K562 (cell line): ENCODE measurements around the gene PDCD7. TPM values are rescaled to one million over a fixed set of nuclear protein-coding genes. Genes with fewer than 3 reads are reported as not detected.

Source experiments
- ATAC-seq: fragments of 200-7000 bp; cut with Tn5 transposase; 3 replicates; pipeline ENCODE4 v1.9.1; 2020; ENCODE audit warnings: moderate library complexity
- BruUV-seq: library from RNA; stranded (reverse); fragments of 400-500 nt; replicated peaks from 2 replicates; lab custom pipeline; 2021; lab: Mats Ljungman, UMichigan
- CTCF ChIA-PET: fragments of 300-600 bp; formaldehyde crosslinking; extraction: SDS; loops from one replicate; lab custom pipeline; 2021; ENCODE audit warnings: low intra/inter-chr PET ratio; lab: Yijun Ruan, JAX
- POLR2A ChIA-PET: fragments of 300-600, 350-650 bp; sonication (Branson Sonifier 250); formaldehyde crosslinking; extraction: SDS; loops from one replicate; lab custom pipeline; 2021; ENCODE audit warnings: antibody characterized with exemption, inconsistent platforms; lab: Yijun Ruan, JAX
- DNase-seq, 4 experiments: peaks; one replicate each; pipeline versions ENCODE4 v3.0.0 to v3.0.0-alpha.2; 2011 to 2018; ENCODE audit warnings: low spot score in 3 of 4, mixed read lengths in 3 of 4; ENCODE audit errors: extremely low read depth in 1 of 4
- FAIRE-seq: peaks from 2 replicates; lab custom pipeline; 2011; peaks lifted over from hg19 to GRCh38; lab: Jason Lieb, UNC
- H2AFZ ChIP-seq: 2 replicates; pipeline ENCODE4 v1.6.0; 2011; ENCODE audit warnings: low read depth, low read length, control low read depth, inconsistent platforms
- H3K27ac ChIP-seq: fragments of 200-600 bp; 3 replicates; pipeline ENCODE4 v1.8.0; 2011; ENCODE audit warnings: low read depth, mild to moderate bottlenecking, control low read depth, inconsistent platforms, low read length, moderate library complexity, mixed read lengths; ENCODE audit errors: extremely low read depth
- H3K27me3 ChIP-seq, 2 experiments: fragments of 300-600 bp in 1 of 2; 2 replicates in 1 of 2; 3 replicates in 1 of 2; pipeline versions ENCODE4 v1.6.0 to v1.8.0; 2011; ENCODE audit warnings: inconsistent platforms in 2 of 2, low read length in 2 of 2, mild to moderate bottlenecking in 1 of 2, mixed read lengths in 1 of 2, moderate library complexity in 1 of 2; ENCODE audit not compliant: control insufficient read depth in 2 of 2, insufficient read depth in 2 of 2
- H3K36me3 ChIP-seq: fragments of 300-600 bp; 3 replicates; pipeline ENCODE4 v1.8.0; 2011; ENCODE audit warnings: mild to moderate bottlenecking, low read length, inconsistent platforms; ENCODE audit not compliant: control insufficient read depth, insufficient read depth
- H3K4me1 ChIP-seq, 2 experiments: fragments of 200-600 bp in 1 of 2; replicated peaks in 1 of 2; 2 replicates in 1 of 2; 3 replicates in 1 of 2; pipeline versions ENCODE4 v1.5.1 to v1.8.0; 2011; ENCODE audit warnings: inconsistent platforms in 2 of 2, low read length in 2 of 2, mild to moderate bottlenecking in 1 of 2, mixed read lengths in 1 of 2, moderate library complexity in 1 of 2; ENCODE audit not compliant: control insufficient read depth in 2 of 2, insufficient read depth in 2 of 2
- H3K4me2 ChIP-seq: 2 replicates; pipeline ENCODE4 v1.6.1; 2011; ENCODE audit warnings: low read length, control low read depth, inconsistent platforms, mixed read lengths; ENCODE audit not compliant: insufficient read depth
- H3K4me3 ChIP-seq: fragments of 200-600 bp; sonication (generic), shearing (Covaris generic); 2 replicates; pipeline ENCODE4 v1.5.1; 2016; ENCODE audit warnings: control low read depth, inconsistent platforms
- H3K79me2 ChIP-seq: fragments of 200-600 bp; 3 replicates; pipeline ENCODE4 v1.8.0; 2011; ENCODE audit warnings: low read length, inconsistent platforms; ENCODE audit not compliant: control insufficient read depth, insufficient read depth
- H3K9ac ChIP-seq, 2 experiments: 2 replicates each; pipeline versions ENCODE4 v1.6.0 to v1.6.1; 2011; ENCODE audit warnings: low read depth in 2 of 2, low read length in 2 of 2, control low read depth in 1 of 2, inconsistent platforms in 1 of 2, mild to moderate bottlenecking in 1 of 2, mixed read lengths in 1 of 2; ENCODE audit not compliant: insufficient read depth in 1 of 2
- H3K9me1 ChIP-seq: one replicate; pipeline ENCODE4 v1.6.0; 2011; ENCODE audit warnings: inconsistent platforms, mild to moderate bottlenecking, low read length, moderate library complexity; ENCODE audit not compliant: control insufficient read depth, insufficient read depth
- H3K9me3 ChIP-seq: replicated peaks from 2 replicates; pipeline ENCODE4 v1.5.1; 2011; ENCODE audit warnings: low read depth, low read length, inconsistent platforms; ENCODE audit not compliant: control insufficient read depth, insufficient read depth
- H4K20me1 ChIP-seq: replicated peaks from 2 replicates; pipeline ENCODE4 v1.6.1; 2011; ENCODE audit warnings: low read length, inconsistent platforms, mixed read lengths; ENCODE audit not compliant: control insufficient read depth, insufficient read depth
- POLR3G ChIP-seq: IDR thresholded peaks from 2 replicates; pipeline ENCODE4 v1.6.1; 2011; ENCODE audit not compliant: insufficient read length, insufficient replicate concordance; ENCODE audit errors: extremely low read depth
- RBM14 ChIP-seq: fragments of 200-400 bp; formaldehyde crosslinking; IDR thresholded peaks from 2 replicates; pipeline ENCODE4 v1.6.1; 2018; ENCODE audit warnings: low read depth, mild to moderate bottlenecking, low read length, moderate library complexity, borderline replicate concordance; ENCODE audit not compliant: insufficient read depth
- RBM34 ChIP-seq: fragments of 200-400 bp; formaldehyde crosslinking; IDR thresholded peaks from 2 replicates; pipeline ENCODE4 v1.6.1; 2018; ENCODE audit warnings: low read length, borderline replicate concordance; ENCODE audit not compliant: insufficient read depth
- RREB1 ChIP-seq: fragments of 250-450 bp; sonication (Bioruptor Pico); IDR thresholded peaks from 2 replicates; pipeline ENCODE4 v1.4.0; 2020
- SMARCE1 ChIP-seq: fragments of 450-650 bp; IDR thresholded peaks from 2 replicates; pipeline ENCODE4 v1.7.1; 2016; ENCODE audit warnings: mild to moderate bottlenecking
- SP2 ChIP-seq: IDR thresholded peaks from 2 replicates; pipeline ENCODE4 v1.6.1; 2011; ENCODE audit warnings: mild to moderate bottlenecking, low read depth, low read length, moderate library complexity; ENCODE audit not compliant: poor library complexity, severe bottlenecking; ENCODE audit errors: extremely low read depth
- SRSF9 ChIP-seq: fragments of 200-400 bp; formaldehyde crosslinking; IDR thresholded peaks from 2 replicates; pipeline ENCODE4 v1.6.1; 2017; ENCODE audit warnings: low read depth, low read length, borderline replicate concordance
- ZNF224 ChIP-seq: sonication (generic); formaldehyde crosslinking; IDR thresholded peaks from 2 replicates; pipeline ENCODE4 v1.8.0; 2022; ENCODE audit warnings: mild to moderate bottlenecking, missing genetic modification reagents
- WGBS: fragments of 100-300 bp; shearing (Covaris generic); methylation state at CpG from one replicate; pipeline ENCODE4 v1.1.6; 2016; ENCODE audit warnings: low coverage, mixed read lengths; ENCODE audit not compliant: insufficient coverage; ENCODE audit errors: missing lambda C conversion rate; 5-methylcytosine and 5-hydroxymethylcytosine counted together
- in situ Hi-C: fragments of 300-500 bp; cut with MboI; formaldehyde crosslinking; loops from 4 replicates; pipeline ENCODE4 v1.15.0; 2018; ENCODE audit warnings: inconsistent platforms, mixed read lengths
- intact Hi-C: fragments of 100-400 bp; cut with micrococcal nuclease; formaldehyde crosslinking; loops from 2 replicates; pipeline ENCODE4 v1.14.2; 2022
- polyA plus RNA-seq, 8 experiments: library from polyadenylated mRNA; depleted of rRNA in 4 of 8; stranded (reverse) in 5 of 8; unstranded in 3 of 8; fragments of >200 nt; fragmentation: Nextera tagmentation in 2 of 8; fragmentation: Illumina TruSeq in 1 of 8; extraction: Ambion mirVana in 2 of 8; extraction: Trizol in 1 of 8; gene quantifications; 2 replicates each; pipeline versions ENCODE4 v1.2.1 to v1.2.3, GENCODE V29; 2011 to 2014; ENCODE audit warnings: inconsistent platforms in 1 of 8, missing spikeins in 1 of 8
- total RNA-seq, 7 experiments: library from RNA; depleted of rRNA in 6 of 7; stranded (reverse); fragments of >200 nt in 6 of 7; fragmentation: Illumina TruSeq in 2 of 7; extraction: Trizol in 2 of 7; gene quantifications; 2 replicates each; pipeline versions ENCODE4 v1.2.1 to v1.2.3, GENCODE V29; 2011 to 2021; ENCODE audit warnings: low replicate concordance in 1 of 7

PDCD7 gene
- total and polyA plus RNA-seq, 9 of the 15 experiments (the other 6 are each of a cell fraction or from before 2014, with no cell fraction given), result 11.8 to 30.2 (median 18.8) TPM

- H3K9ac ChIP-seq, result no peak overlapping the region
- no peak overlapping the region for H2AFZ ChIP-seq
- 70% methylated on average over 5 of the region's 5 CpGs for WGBS
- FAIRE-seq, result no peak
- H3K4me1 ChIP-seq, result no peaks in the 10 kb centered on the region
- ATAC-seq, result no peak
- TF ChIP-seq ZNF224 (CRISPR knock-in tag), result peak; percentile 72; the same call in 1 of the 2 replicates
- no peak for TF ChIP-seq POLR3G
- TF ChIP-seq, all 486 proteins: peak for 1
- BruUV-seq, result no TSS peak
- Histone ChIP-seq H3K9me3 (no peaks in the 10 kb centered on the region), H3K27ac (no peak overlapping the region), H4K20me1 (no peaks in the 10 kb centered on the region), H3K27me3 (no peaks in the 10 kb centered on the region), H3K9me1 (peaks cover 3% of the 10 kb centered on the region), H3K4me2 (no peak overlapping the region), H3K36me3 (peaks cover 13% of the 10 kb centered on the region; the same call in 1 of the 3 replicates), H3K79me2 (no peaks in the 10 kb centered on the region), H3K4me3 (no peak overlapping the region)
- intact Hi-C loops (no loop called here), in situ Hi-C loops (no loop called here)
- ChIA-PET CTCF (no interaction called here), POLR2A (interaction anchor here (0.5 kb wide), 1 partner anchor 67 kb away, joined by 3 read pairs; no protein-coding TSS in a partner anchor)
- DNase-seq, result no peak
Measured at GRCh38 chr15:65105038-65105437, 28.6 kb downstream of the PDCD7 start.

- ChIA-PET CTCF (no interaction called here), POLR2A (interaction anchor here (0.7 kb wide), 1 partner anchor 60 kb away, joined by 3 read pairs; no protein-coding TSS in a partner anchor)
- FAIRE-seq (no peak), DNase-seq (no peak), ATAC-seq (no peak)
- Histone ChIP-seq H3K9me3 (no peaks in the 10 kb centered on the region), H3K9ac (no peak overlapping the region), H3K36me3 (peaks cover 28% of the 10 kb centered on the region; the same call in 2 of the 3 replicates), H3K4me1 (no peaks in the 10 kb centered on the region), H3K79me2 (no peaks in the 10 kb centered on the region), H3K9me1 (peaks cover 3% of the 10 kb centered on the region), H3K4me2 (no peak overlapping the region), H3K4me3 (no peak overlapping the region), H3K27me3 (no peaks in the 10 kb centered on the region), H4K20me1 (no peaks in the 10 kb centered on the region), H3K27ac (no peak overlapping the region), H2AFZ (no peak overlapping the region)
- TF ChIP-seq RBM34 (no peak), SRSF9 (no peak), SMARCE1 (no peak), RREB1 (CRISPR knock-in tag) (no peak), SP2 (no peak), RBM14 (no peak)
- BruUV-seq, result no TSS peak
- in situ Hi-C loops, result no loop called here
- WGBS, result 81% methylated on average over 3 of the region's 3 CpGs
- intact Hi-C loops, result loop anchor here (5.0 kb wide), 1 partner anchor 71 kb away; no protein-coding TSS in a partner anchor
Measured at GRCh38 chr15:65102912-65103311, 30.7 kb downstream of the PDCD7 start.
